NCI-H774 (cell line): ENCODE data around the gene ARHGAP24.
"Not testable (repeated sequence)": the region's sequence is repeated elsewhere in the genome, so short reads cannot be mapped to it uniquely, and the experiment has no call there.

ENCODE experiments used
- DNase-seq: peaks from one replicate; lab custom pipeline; 2025; lab: John Stamatoyannopoulos, UW

The ARHGAP24 gene

GRCh38 chr4:85518526-85518925 lies 43.6 kb downstream of the ARHGAP24 start:
- not testable (repeated sequence) for DNase-seq

GRCh38 chr4:85520765-85521749 lies 46.1 kb downstream of the ARHGAP24 start:
- DNase-seq: no peak

GRCh38 chr4:85522277-85522676 lies 47.3 kb downstream of the ARHGAP24 start:
- no peak for DNase-seq

- no peak for DNase-seq
Measured at GRCh38 chr4:85522836-85523235, 47.9 kb downstream of the ARHGAP24 start.

GRCh38 chr4:85527815-85528214 lies 52.9 kb downstream of the ARHGAP24 start:
- no peak for DNase-seq

- no peak for DNase-seq
Measured at GRCh38 chr4:85531560-85532341, 56.8 kb downstream of the ARHGAP24 start.

- DNase-seq: no peak
Measured at GRCh38 chr4:85534120-85534519, 59.2 kb downstream of the ARHGAP24 start.

- no peak for DNase-seq
Measured at GRCh38 chr4:85543832-85544231, 68.9 kb downstream of the ARHGAP24 start.

GRCh38 chr4:85544751-85545150 lies 69.8 kb downstream of the ARHGAP24 start:
- DNase-seq: no peak

GRCh38 chr4:85548116-85548515 lies 73.2 kb downstream of the ARHGAP24 start:
- no peak for DNase-seq

GRCh38 chr4:85548841-85549240 lies 73.9 kb downstream of the ARHGAP24 start:
- DNase-seq: no peak

- DNase-seq: no peak
Measured at GRCh38 chr4:85555206-85555605, 80.3 kb downstream of the ARHGAP24 start.

- DNase-seq: no peak
Measured at GRCh38 chr4:85556283-85556682, 81.3 kb downstream of the ARHGAP24 start.

- no peak for DNase-seq
Measured at GRCh38 chr4:85557016-85557901, 82.3 kb downstream of the ARHGAP24 start.

- no peak for DNase-seq
Measured at GRCh38 chr4:85565761-85566480, 91.0 kb downstream of the ARHGAP24 start.

- DNase-seq: no peak
Measured at GRCh38 chr4:85569730-85570299, 94.9 kb downstream of the ARHGAP24 start.

- no peak for DNase-seq
Measured at GRCh38 chr4:85570388-85570787, 95.4 kb downstream of the ARHGAP24 start.

GRCh38 chr4:85571008-85571407 lies 96.1 kb downstream of the ARHGAP24 start:
- no peak for DNase-seq

GRCh38 chr4:85573270-85573669 lies 98.3 kb downstream of the ARHGAP24 start:
- DNase-seq: no peak

- DNase-seq: no peak
Measured at GRCh38 chr4:85577307-85577706, 102.4 kb downstream of the ARHGAP24 start.

- no peak for DNase-seq
Measured at GRCh38 chr4:85579942-85580341, 105.0 kb downstream of the ARHGAP24 start.
